A673 (cell line): Measurements from ENCODE around the gene SPINK4. TPM values are rescaled to one million over a fixed set of nuclear protein-coding genes. Genes with fewer than 3 reads are reported as not detected.

Experiments used
- BruUV-seq: library from RNA; stranded (reverse); fragments of 400-500 nt; replicated peaks from 2 replicates; lab custom pipeline; 2021; lab: Mats Ljungman, UMichigan
- CTCF ChIA-PET: fragments of 300-600 bp; sonication (Branson Sonifier 250); formaldehyde crosslinking; loops from one replicate; lab custom pipeline; 2022; ENCODE audit warnings: antibody characterized with exemption; lab: Charles Lee
- POLR2A ChIA-PET: fragments of 300-600 bp; sonication (Branson Sonifier 250); formaldehyde crosslinking; loops from one replicate; lab custom pipeline; 2022; ENCODE audit warnings: antibody characterized with exemption; ENCODE audit not compliant: low non-redundant PET; lab: Charles Lee
- DNase-seq: peaks from one replicate; pipeline ENCODE4 v3.0.0-alpha.2; 2015; ENCODE audit warnings: low spot score
- H3K27ac ChIP-seq: fragments of 200-600 bp; sonication (generic); 2 replicates; pipeline ENCODE4 v1.5.1; 2016; ENCODE audit warnings: mixed run types, low read depth, mild to moderate bottlenecking, mixed read lengths, antibody characterized with exemption, low read length; ENCODE audit not compliant: poor library complexity, severe bottlenecking
- H3K27me3 ChIP-seq: fragments of 200-600 bp; sonication (generic); replicated peaks from 2 replicates; pipeline ENCODE4 v1.6.1; 2017; ENCODE audit warnings: mixed run types, low read depth, mild to moderate bottlenecking, mixed read lengths, antibody characterized with exemption, low read length; ENCODE audit not compliant: insufficient read depth, poor library complexity
- H3K36me3 ChIP-seq: fragments of 200-600 bp; sonication (generic); 2 replicates; pipeline ENCODE4 v1.6.1; 2016; ENCODE audit warnings: mixed run types, mild to moderate bottlenecking, mixed read lengths, antibody characterized with exemption, low read length; ENCODE audit not compliant: insufficient read depth, poor library complexity, severe bottlenecking
- H3K4me1 ChIP-seq: fragments of 200-600 bp; sonication (generic); 2 replicates; pipeline ENCODE4 v1.6.1; 2017; ENCODE audit warnings: mixed run types, mild to moderate bottlenecking, mixed read lengths, antibody characterized with exemption, low read length; ENCODE audit not compliant: insufficient read depth, poor library complexity, severe bottlenecking
- H3K4me3 ChIP-seq: fragments of 200-600 bp; sonication (generic); 2 replicates; pipeline ENCODE4 v1.5.1; 2016; ENCODE audit warnings: low read depth, mixed run types, mild to moderate bottlenecking, mixed read lengths, low read length; ENCODE audit not compliant: poor library complexity, severe bottlenecking
- H3K9me3 ChIP-seq: fragments of 200-600 bp; sonication (generic); 2 replicates; pipeline ENCODE4 v1.6.1; 2016; ENCODE audit warnings: mixed run types, low read depth, mild to moderate bottlenecking, mixed read lengths, antibody characterized with exemption, low read length; ENCODE audit not compliant: poor library complexity, severe bottlenecking
- CTCF ChIP-seq: fragments of 300-800, 200-600 bp; sonication (generic); conservative IDR thresholded peaks from 2 replicates; pipeline ENCODE4 v1.5.1; 2017; ENCODE audit warnings: low read depth, mild to moderate bottlenecking, antibody characterized with exemption, low read length, moderate library complexity, mixed read lengths
- EZH2 ChIP-seq: fragments of 200-600 bp; sonication (generic); IDR thresholded peaks from 2 replicates; pipeline ENCODE4 v1.6.1; 2017; ENCODE audit warnings: borderline replicate concordance, low read depth, mild to moderate bottlenecking, mixed read lengths, antibody characterized with exemption, low read length; ENCODE audit not compliant: poor library complexity, severe bottlenecking
- intact Hi-C: fragments of 100-400 bp; cut with micrococcal nuclease; formaldehyde crosslinking; loops from one replicate; pipeline ENCODE4 v1.10.0; 2022; ENCODE audit not compliant: unreplicated experiment
- total RNA-seq: library from RNA; stranded (reverse); gene quantifications from 2 replicates; pipeline ENCODE4 v1.2.3, GENCODE V29; 2021

Gene SPINK4
- total RNA-seq, 1 experiment from 2014 or later: not detected

- DNase-seq: no peak
- intact Hi-C loops: loop anchor here (5.0 kb wide), 1 partner anchor 182 kb away; no protein-coding TSS in a partner anchor
- Histone ChIP-seq H3K36me3 (peaks cover 13% of the 10 kb centered on the region), H3K9me3 (no peaks in the 10 kb centered on the region), H3K27me3 (no peaks in the 10 kb centered on the region), H3K4me3 (no peak overlapping the region), H3K27ac (no peak overlapping the region), H3K4me1 (no peaks in the 10 kb centered on the region)
- CTCF ChIA-PET: no interaction called here
- POLR2A ChIA-PET: no interaction called here
- no TSS peak for BruUV-seq
- TF ChIP-seq EZH2 (no peak), CTCF (no peak)
These were observed 45.5 kb downstream of the SPINK4 start for GRCh38 chr9:33285502-33285901.

- H3K4me1 ChIP-seq: peaks cover 4% of the 10 kb centered on the region
- no peaks in the 10 kb centered on the region for H3K27me3 ChIP-seq
- DNase-seq: peak; percentile 82
- intact Hi-C loops: loop anchor here (2.0 to 5.0 kb wide), 2 partner anchors 22 to 180 kb away; partner anchors contain the start of genes BAG1 and CHMP5
- no peak overlapping the region for H3K4me3 ChIP-seq
- CTCF ChIA-PET: interaction anchor here (0.7 to 1.2 kb wide), 4 partner anchors 129 to 244 kb away, joined by 3 read pairs; no protein-coding TSS in a partner anchor
- no TSS peak for BruUV-seq
- H3K9me3 ChIP-seq: no peaks in the 10 kb centered on the region
- H3K36me3 ChIP-seq: no peaks in the 10 kb centered on the region
- TF ChIP-seq EZH2 (no peak), CTCF (peak; percentile 80)
- POLR2A ChIA-PET: no interaction called here
- H3K27ac ChIP-seq: no peak overlapping the region
These were observed 47.1 kb downstream of the SPINK4 start for GRCh38 chr9:33287087-33287490.

- Histone ChIP-seq H3K27ac (no peak overlapping the region), H3K36me3 (no peaks in the 10 kb centered on the region), H3K4me3 (no peak overlapping the region), H3K4me1 (peaks cover 4% of the 10 kb centered on the region), H3K9me3 (no peaks in the 10 kb centered on the region), H3K27me3 (no peaks in the 10 kb centered on the region)
- TF ChIP-seq EZH2 (no peak), CTCF (no peak)
- intact Hi-C loops: loop anchor here (5.0 kb wide), 1 partner anchor 179 kb away; no protein-coding TSS in a partner anchor
- BruUV-seq: no TSS peak
- ChIA-PET CTCF (interaction anchor here (0.5 kb wide), 1 partner anchor 165 kb away, joined by 3 read pairs; no protein-coding TSS in a partner anchor), POLR2A (no interaction called here)
- no peak for DNase-seq
These were observed 48.3 kb downstream of the SPINK4 start for GRCh38 chr9:33288235-33288634.
